PC-3 (cell line): ENCODE results near the gene PCDH9. TPM values are rescaled to one million over a fixed set of nuclear protein-coding genes. Genes with fewer than 3 reads are reported as not detected.

Experiments used
- ATAC-seq: fragments of 200-7000 bp; cut with Tn5 transposase; 2 replicates; pipeline ENCODE4 v1.9.1; 2020; ENCODE audit warnings: mild to moderate bottlenecking, moderate library complexity
- BruUV-seq: library from RNA; stranded (reverse); fragments of 400-500 nt; replicated peaks from 2 replicates; lab custom pipeline; 2021; lab: Mats Ljungman, UMichigan
- CTCF ChIA-PET: fragments of 300-600 bp; sonication (Branson Sonifier 250); formaldehyde crosslinking; loops from one replicate; lab custom pipeline; 2022; ENCODE audit warnings: antibody characterized with exemption; lab: Charles Lee
- POLR2A ChIA-PET: fragments of 300-600 bp; sonication (Branson Sonifier 250); formaldehyde crosslinking; loops from one replicate; lab custom pipeline; 2022; ENCODE audit warnings: antibody characterized with exemption; ENCODE audit not compliant: unreplicated experiment; lab: Charles Lee
- DNase-seq: peaks from one replicate; pipeline ENCODE4 v3.0.0-alpha.2; 2015
- H2AFZ ChIP-seq: fragments of 300-600 bp; sonication (generic); 2 replicates; pipeline ENCODE4 v1.6.0; 2016; ENCODE audit warnings: antibody characterized with exemption, low read length
- H3F3A ChIP-seq: fragments of 300-600 bp; sonication (generic); one replicate; pipeline ENCODE4 v1.6.0; 2017; ENCODE audit warnings: antibody characterized with exemption, low read length, control low read depth, mild to moderate bottlenecking; ENCODE audit not compliant: unreplicated experiment
- H3K27ac ChIP-seq: fragments of 300-600 bp; sonication (generic); 2 replicates; pipeline ENCODE4 v1.5.1; 2016; ENCODE audit warnings: mild to moderate bottlenecking, low read length
- H3K27me3 ChIP-seq: fragments of 300-600 bp; sonication (generic); 2 replicates; pipeline ENCODE4 v1.6.1; 2016; ENCODE audit warnings: low read length, mixed read lengths
- H3K36me3 ChIP-seq: fragments of 300-600 bp; sonication (generic); 2 replicates; pipeline ENCODE4 v1.6.1; 2016; ENCODE audit warnings: low read depth, mixed run types, low read length, mixed read lengths
- H3K4me1 ChIP-seq: fragments of 300-600 bp; sonication (generic); 2 replicates; pipeline ENCODE4 v1.5.1; 2016; ENCODE audit warnings: low read length; ENCODE audit not compliant: insufficient read depth
- H3K4me2 ChIP-seq: fragments of 300-600 bp; sonication (generic); 2 replicates; pipeline ENCODE4 v1.6.0; 2016; ENCODE audit warnings: low read length
- H3K4me3 ChIP-seq: fragments of 300-600 bp; sonication (generic); 2 replicates; pipeline ENCODE4 v1.5.1; 2016; ENCODE audit warnings: mild to moderate bottlenecking, low read length, mixed read lengths
- H3K79me2 ChIP-seq: fragments of 300-600 bp; sonication (generic); 2 replicates; pipeline ENCODE4 v1.6.1; 2017; ENCODE audit warnings: low read length, mixed read lengths
- H3K9ac ChIP-seq: fragments of 300-600 bp; sonication (generic); 2 replicates; pipeline ENCODE4 v1.6.0; 2016; ENCODE audit warnings: mild to moderate bottlenecking, low read length
- H3K9me2 ChIP-seq: fragments of 300-600 bp; sonication (generic); replicated peaks from 2 replicates; pipeline ENCODE4 v1.6.1; 2016; ENCODE audit warnings: mixed run types, low read length, mixed read lengths
- H3K9me3 ChIP-seq: fragments of 300-600 bp; sonication (generic); 2 replicates; pipeline ENCODE4 v1.6.1; 2016; ENCODE audit warnings: low read length, mixed read lengths
- H4K20me1 ChIP-seq: fragments of 300-600 bp; sonication (generic); 2 replicates; pipeline ENCODE4 v1.6.1; 2016; ENCODE audit warnings: low read length, mixed read lengths
- CTCF ChIP-seq: fragments of 300-600 bp; sonication (generic); conservative IDR thresholded peaks from 2 replicates; pipeline ENCODE4 v1.5.1; 2017; ENCODE audit warnings: antibody characterized with exemption, low read depth, mild to moderate bottlenecking, low read length
- EZH2 ChIP-seq: fragments of 300-600 bp; sonication (generic); IDR thresholded peaks from one replicate; pipeline ENCODE4 v1.6.1; 2017; ENCODE audit warnings: antibody characterized with exemption, mild to moderate bottlenecking, low read length; ENCODE audit not compliant: unreplicated experiment
- EZH2phosphoT487 ChIP-seq: fragments of 300-600 bp; sonication (generic); IDR thresholded peaks from 2 replicates; pipeline ENCODE4 v1.6.1; 2018; ENCODE audit warnings: mild to moderate bottlenecking, antibody characterized with exemption, low read length, borderline replicate concordance
- intact Hi-C: fragments of 100-400 bp; cut with micrococcal nuclease; formaldehyde crosslinking; loops from 2 replicates; pipeline ENCODE4 v1.9.0; 2023
- total RNA-seq: library from RNA; depleted of rRNA; stranded (reverse); fragments of >200 nt; gene quantifications from 2 replicates; pipeline ENCODE4 v1.2.3, GENCODE V29; 2014

Gene PCDH9
- total RNA-seq, 1 experiment from 2014 or later: 0.98 TPM

- Histone ChIP-seq H3K9ac (no peak overlapping the region), H3F3A (no peaks in the 10 kb centered on the region), H3K27me3 (no peaks in the 10 kb centered on the region), H3K4me1 (no peaks in the 10 kb centered on the region), H3K36me3 (no peaks in the 10 kb centered on the region), H3K9me2 (no peaks in the 10 kb centered on the region), H3K79me2 (no peaks in the 10 kb centered on the region), H3K9me3 (no peaks in the 10 kb centered on the region), H3K27ac (no peak overlapping the region), H2AFZ (no peak overlapping the region), H4K20me1 (no peaks in the 10 kb centered on the region), H3K4me3 (no peak overlapping the region), H3K4me2 (no peak overlapping the region)
- intact Hi-C loops: no loop called here
- DNase-seq: no peak
- no TSS peak for BruUV-seq
- no peak for TF ChIP-seq EZH2phosphoT487
- no peak for TF ChIP-seq EZH2
- no peak for TF ChIP-seq CTCF
- ChIA-PET POLR2A (no interaction called here), CTCF (no interaction called here)
- no peak for ATAC-seq
Measured at GRCh38 chr13:67130444-67130843, 99.7 kb downstream of the PCDH9 start.

- 0 out of 2 replicates have a peak, but pooled peaks cover 3% of the 10 kb centered on the region for H3K4me1 ChIP-seq
- no peaks in the 10 kb centered on the region for H4K20me1 ChIP-seq
- no TSS peak for BruUV-seq
- CTCF ChIA-PET: no interaction called here
- no peaks in the 10 kb centered on the region for H3K9me3 ChIP-seq
- ATAC-seq (no peak), DNase-seq (no peak)
- H3K27ac ChIP-seq: no peak overlapping the region
- no peaks in the 10 kb centered on the region for H3K27me3 ChIP-seq
- no peaks in the 10 kb centered on the region for H3F3A ChIP-seq
- POLR2A ChIA-PET: no interaction called here
- TF ChIP-seq EZH2 (no peak), EZH2phosphoT487 (no peak), CTCF (no peak)
- H3K9me2 ChIP-seq: no peaks in the 10 kb centered on the region
- intact Hi-C loops: no loop called here
- no peak overlapping the region for H3K9ac ChIP-seq
- H3K4me3 ChIP-seq: no peak overlapping the region
- H2AFZ ChIP-seq: no peak overlapping the region
- H3K79me2 ChIP-seq: no peaks in the 10 kb centered on the region
- H3K36me3 ChIP-seq: no peaks in the 10 kb centered on the region
- H3K4me2 ChIP-seq: no peak overlapping the region
Measured at GRCh38 chr13:67128136-67128535, 102.0 kb downstream of the PCDH9 start.

GRCh38 chr13:67125681-67126080, 104.5 kb downstream of the PCDH9 start:
- POLR2A ChIA-PET: no interaction called here
- Histone ChIP-seq H3K79me2 (no peaks in the 10 kb centered on the region), H3K9me3 (no peaks in the 10 kb centered on the region), H2AFZ (no peak overlapping the region), H3K4me3 (no peak overlapping the region), H3K27me3 (no peaks in the 10 kb centered on the region), H3K4me1 (peaks cover 16% of the 10 kb centered on the region), H3K27ac (no peak overlapping the region), H3F3A (no peaks in the 10 kb centered on the region), H3K9ac (no peak overlapping the region), H4K20me1 (no peaks in the 10 kb centered on the region), H3K9me2 (no peaks in the 10 kb centered on the region), H3K4me2 (no peak overlapping the region), H3K36me3 (no peaks in the 10 kb centered on the region)
- intact Hi-C loops: no loop called here
- no TSS peak for BruUV-seq
- TF ChIP-seq CTCF: no peak
- DNase-seq (no peak), ATAC-seq (no peak)
- CTCF ChIA-PET: no interaction called here
